Sigmoid colon (tissue), 7 donors: Measurements from ENCODE around the gene HELZ. TPM values are rescaled to one million over a fixed set of nuclear protein-coding genes. Genes with fewer than 3 reads are reported as not detected.

Experiments
- DNase-seq: peaks from one replicate; pipeline ENCODE4 v3.0.0-alpha.2; 2019
- H3K27ac ChIP-seq, 4 donors: fragments of 200-600 bp; sonication (generic); one replicate each; pipeline ENCODE4 v1.5.1; 2016 to 2019; ENCODE audit warnings: mild to moderate bottlenecking in 1 of 4
- H3K27me3 ChIP-seq, 3 donors: fragments of 200-600 bp; sonication (generic); one replicate each; pipeline ENCODE4 v1.5.1; 2019; ENCODE audit warnings: mild to moderate bottlenecking in 1 of 3
- H3K36me3 ChIP-seq, 4 donors: fragments of 200-600 bp; sonication (generic); one replicate each; pipeline ENCODE4 v1.5.1; 2016 to 2019
- H3K4me1 ChIP-seq, 4 donors: fragments of 200-600 bp; sonication (generic); one replicate each; pipeline ENCODE4 v1.5.1; 2017 to 2019
- H3K4me3 ChIP-seq, 4 donors: fragments of 200-600 bp; sonication (generic); one replicate each; pipeline ENCODE4 v1.5.1; 2017 to 2019; ENCODE audit warnings: mild to moderate bottlenecking in 2 of 4, moderate library complexity in 1 of 4
- H3K9me3 ChIP-seq, 4 donors: fragments of 200-600 bp in 3 of 4; sonication (generic) in 3 of 4; one replicate each; pipeline versions ENCODE4 v1.5.1 to v1.6.1; 2013 to 2019
- CTCF ChIP-seq, 4 experiments: fragments of 450-650 bp in 3 of 4; fragments of 200-600 bp in 1 of 4; IDR thresholded peaks; one replicate each; pipeline ENCODE4 v1.5.1; 2016 to 2019; ENCODE audit warnings: antibody characterized with exemption in 4 of 4, mild to moderate bottlenecking in 3 of 4, moderate library complexity in 2 of 4
- EP300 ChIP-seq, 4 donors: sonication (generic); formaldehyde crosslinking; IDR thresholded peaks; one replicate each; pipeline ENCODE4 v1.6.1; 2017; ENCODE audit warnings: antibody characterized with exemption in 4 of 4
- POLR2A ChIP-seq, 2 donors: fragments of 450-650 bp; IDR thresholded peaks; one replicate each; pipeline ENCODE4 v1.6.1; 2016; ENCODE audit warnings: antibody characterized with exemption in 2 of 2, mild to moderate bottlenecking in 2 of 2, moderate library complexity in 2 of 2
- POLR2AphosphoS5 ChIP-seq, 4 donors: sonication (generic); formaldehyde crosslinking; IDR thresholded peaks; one replicate each; pipeline ENCODE4 v1.6.1; 2017; ENCODE audit warnings: antibody characterized with exemption in 4 of 4
- WGBS, 2 donors: extraction: QIAGEN DNeasy Blood & Tissue Kit; methylation state at CpG; one replicate each; pipeline ENCODE4 v1.1.7; 2013; 5-methylcytosine and 5-hydroxymethylcytosine counted together
- intact Hi-C: fragments of 100-400 bp; cut with DNase I; formaldehyde crosslinking; loops from one replicate; pipeline ENCODE4 v1.15.1; 2023
- polyA plus RNA-seq, 3 donors: library from polyadenylated mRNA; stranded (reverse); fragments of 200-250 nt; gene quantifications; one replicate each; pipeline ENCODE4 v1.2.3, GENCODE V29; 2013
- total RNA-seq, 4 donors: library from RNA; depleted of rRNA; stranded (reverse); fragments of >200 nt; gene quantifications; one replicate each; pipeline ENCODE4 v1.1.0, GENCODE V29; 2016
- donor health status: healthy with polysubstance abuse.
- donor health status: Bipolar disorder and iron deficiency.
- donor health status: healthy.

Gene HELZ
- total and polyA plus RNA-seq, 7 donors = 2.4 to 61.5 (median 31.7) TPM

GRCh38 chr17:67125924-67126323 lies 119.1 kb downstream of the HELZ start:
- no peaks in the 10 kb centered on the region for H3K9me3 ChIP-seq
- DNase-seq = no peak
- H3K4me1 ChIP-seq = peaks cover 0 to 5% (median 2%) of the 10 kb centered on the region in 4 donors
- no peak overlapping the region for H3K27ac ChIP-seq
- H3K27me3 ChIP-seq = no peaks in the 10 kb centered on the region
- H3K36me3 ChIP-seq = peaks cover 0 to 43% (median 12%) of the 10 kb centered on the region in 4 donors
- intact Hi-C loops = no loop called here
- WGBS, 2 donors = 92 to 93% methylated on average over 1 of the region's 1 CpG
- no peak for TF ChIP-seq CTCF (IDR thresholded peaks at IDR 0.05)
- TF ChIP-seq POLR2AphosphoS5 (IDR thresholded peaks at IDR 0.05) = no peak
- TF ChIP-seq EP300 (IDR thresholded peaks at IDR 0.05) = no peak
- no peak for TF ChIP-seq POLR2A (IDR thresholded peaks at IDR 0.05)
- no peak overlapping the region for H3K4me3 ChIP-seq

GRCh38 chr17:67125417-67125816 lies 119.6 kb downstream of the HELZ start:
- Histone ChIP-seq H3K4me3 (no peak overlapping the region), H3K36me3 (peaks cover 0 to 47% (median 12%) of the 10 kb centered on the region in 4 donors), H3K4me1 (peaks cover 0 to 5% (median 2%) of the 10 kb centered on the region in 4 donors), H3K27ac (no peak overlapping the region), H3K27me3 (no peaks in the 10 kb centered on the region), H3K9me3 (no peaks in the 10 kb centered on the region)
- 67 to 69% methylated on average over 1 of the region's 1 CpG for WGBS, 2 donors
- intact Hi-C loops = no loop called here
- TF ChIP-seq EP300 (IDR thresholded peaks at IDR 0.05) = no peak
- TF ChIP-seq POLR2A (IDR thresholded peaks at IDR 0.05) = no peak
- TF ChIP-seq POLR2AphosphoS5 (IDR thresholded peaks at IDR 0.05) = no peak
- TF ChIP-seq CTCF (IDR thresholded peaks at IDR 0.05) = no peak
- no peak for DNase-seq

- H3K27me3 ChIP-seq = no peaks in the 10 kb centered on the region
- no peak for DNase-seq
- H3K4me3 ChIP-seq = no peak overlapping the region
- peaks cover 0 to 5% (median 2%) of the 10 kb centered on the region in 4 donors for H3K4me1 ChIP-seq
- TF ChIP-seq CTCF (IDR thresholded peaks at IDR 0.05) = no peak
- TF ChIP-seq EP300 (IDR thresholded peaks at IDR 0.05) = no peak
- no peak for TF ChIP-seq POLR2A (IDR thresholded peaks at IDR 0.05)
- TF ChIP-seq POLR2AphosphoS5 (IDR thresholded peaks at IDR 0.05) = no peak
- H3K9me3 ChIP-seq = no peaks in the 10 kb centered on the region
- 83 to 88% methylated on average over 4 of the region's 4 CpGs for WGBS, 2 donors
- intact Hi-C loops = no loop called here
- H3K36me3 ChIP-seq = peaks cover 0 to 55% (median 14%) of the 10 kb centered on the region in 4 donors
- H3K27ac ChIP-seq = no peak overlapping the region
Observed at GRCh38 chr17:67124450-67125148, 120.4 kb downstream of the HELZ start.

- H3K4me1 ChIP-seq = peaks cover 0 to 5% (median 2%) of the 10 kb centered on the region in 4 donors
- TF ChIP-seq CTCF (IDR thresholded peaks at IDR 0.05) (no peak), POLR2AphosphoS5 (IDR thresholded peaks at IDR 0.05) (no peak), POLR2A (IDR thresholded peaks at IDR 0.05) (no peak), EP300 (IDR thresholded peaks at IDR 0.05) (no peak)
- H3K27me3 ChIP-seq = no peaks in the 10 kb centered on the region
- no peak overlapping the region for H3K4me3 ChIP-seq
- H3K9me3 ChIP-seq = no peaks in the 10 kb centered on the region
- no peak overlapping the region for H3K27ac ChIP-seq
- peaks cover 0 to 58% (median 18%) of the 10 kb centered on the region in 4 donors for H3K36me3 ChIP-seq
- intact Hi-C loops = no loop called here
- DNase-seq = no peak
Observed at GRCh38 chr17:67123699-67124098, 121.3 kb downstream of the HELZ start.
